T-helper 2 cell (primary cell): ENCODE measurements around the gene IRS1.

Experiments used
- DNase-seq, 5 experiments: peaks; one replicate each; pipeline versions ENCODE4 v3.0.0 to v3.0.0-alpha.2; 2012 to 2022

The IRS1 gene

DNA sequence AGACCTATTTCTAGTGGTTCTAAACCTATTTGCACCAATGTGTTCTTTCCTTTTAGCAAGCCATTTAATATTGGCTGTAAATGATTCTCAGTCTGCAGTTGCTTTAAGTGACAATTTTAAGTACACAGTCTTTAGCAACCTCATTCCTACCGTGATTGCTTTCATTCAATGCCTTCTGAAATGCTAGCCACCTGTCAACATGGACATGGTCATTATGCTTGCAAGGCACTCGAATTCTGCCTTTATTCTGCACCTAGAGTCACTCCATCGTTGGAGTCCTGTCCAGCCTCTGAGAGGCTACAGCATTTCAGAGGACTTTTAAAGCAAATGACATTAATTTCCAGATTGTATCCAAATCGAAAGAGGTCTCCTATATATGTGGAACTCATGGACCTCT is 115.1 kb downstream of the IRS1 start:
- DNase-seq, result no peak

DNA sequence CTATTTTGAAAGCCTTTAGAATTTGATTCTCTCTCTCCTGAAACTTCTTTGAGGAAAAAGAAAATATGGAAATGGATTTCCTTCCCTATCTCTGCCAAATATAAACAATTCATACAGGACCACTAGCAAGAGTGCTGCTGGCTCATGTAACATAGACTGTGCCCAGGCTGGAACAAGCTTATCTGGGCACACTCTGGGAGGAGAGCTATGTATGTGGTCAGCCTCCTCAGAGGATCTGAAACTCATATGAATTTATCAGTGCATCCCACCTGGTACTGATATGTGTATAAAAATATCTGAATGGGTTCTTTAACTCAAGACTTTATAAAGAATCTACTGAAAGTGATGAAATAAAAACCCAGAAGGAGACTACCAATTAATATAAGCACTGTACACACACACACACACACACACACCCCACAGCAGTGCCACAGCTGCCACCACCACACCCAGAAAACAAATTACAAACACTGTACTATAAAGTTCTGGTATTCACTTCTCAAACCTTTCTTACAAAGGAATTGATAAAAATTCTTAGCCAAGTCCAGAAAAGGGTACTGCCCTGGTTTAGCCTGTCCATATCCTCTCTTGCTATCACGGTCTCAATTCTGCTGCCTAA is 115.6 kb downstream of the IRS1 start:
- DNase-seq, result no peak

DNA sequence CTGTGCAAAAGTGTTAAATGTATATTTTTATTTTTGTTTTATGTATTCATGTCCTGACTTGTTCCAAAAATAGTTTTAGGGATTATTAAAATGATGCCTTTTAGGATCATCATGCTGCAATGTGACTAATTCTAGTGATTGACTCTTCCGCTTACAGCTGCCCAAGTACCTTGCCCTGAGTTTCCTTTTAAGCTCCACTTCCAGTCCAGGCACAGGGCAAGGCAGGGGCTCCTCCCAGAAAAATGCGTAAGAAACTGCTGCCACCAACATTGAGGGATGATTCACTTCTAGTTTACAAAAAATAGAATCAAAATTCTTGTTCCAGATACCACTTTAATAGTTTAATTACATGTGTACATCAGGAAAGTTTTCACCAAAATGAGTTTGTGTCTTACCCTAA is 116.4 kb downstream of the IRS1 start:
- no peak for DNase-seq
